Stimulated activated CD4-positive, alpha-beta T cell treated with anti-CD3 and anti-CD28 coated beads, Interleukin-15, amount 100 ng/mL, for 48 hours (primary cell): ENCODE results near the gene PYGO2.
A peak's percentile ranks its signal among the peaks of the same experiment; 100 is the strongest.
"Not testable (repeated sequence)": the region's sequence is repeated elsewhere in the genome, so short reads cannot be mapped to it uniquely, and the experiment has no call there.

Source experiments
- DNase-seq, 2 donors: peaks; one replicate each; pipeline ENCODE4 v3.0.0-alpha.2; 2020; ENCODE audit warnings: low read depth in 2 of 2

PYGO2 gene

GRCh38 chr1:154999571-155000410 lies 38.2 kb upstream of the PYGO2 start:
- DNase-seq: peak in 1 of 2 donors; percentile 58

GRCh38 chr1:154998818-154999570 lies 37.4 kb upstream of the PYGO2 start:
- DNase-seq: peak in 1 of 2 donors; percentile 67

DNA sequence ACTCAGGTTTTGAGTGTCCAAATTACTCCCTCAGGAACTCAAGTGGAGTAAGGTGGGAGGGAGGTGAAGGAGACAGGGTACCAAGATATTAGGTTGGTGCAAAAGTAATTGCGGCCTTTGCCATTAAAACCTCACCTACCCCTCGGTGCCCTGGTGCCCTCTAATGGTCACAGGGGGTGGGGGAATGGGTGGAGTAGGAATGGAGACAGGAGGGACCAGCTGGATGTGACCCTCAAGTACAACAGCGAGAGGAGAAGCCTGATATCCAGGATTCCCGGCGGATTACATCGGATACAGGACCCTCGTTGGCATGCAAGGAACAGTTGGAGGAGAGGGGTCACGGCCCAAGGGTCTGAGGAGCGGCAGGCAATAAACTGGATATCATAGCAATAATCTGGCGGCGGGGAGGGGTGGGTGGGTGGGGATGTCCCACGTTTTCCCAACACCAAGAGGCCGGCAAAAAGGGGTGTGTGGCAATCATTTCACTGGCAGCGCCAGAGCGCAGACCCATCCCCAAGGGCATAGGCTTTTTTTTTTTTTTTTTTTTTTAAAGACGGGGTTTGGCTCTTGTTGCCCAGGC lies 36.7 kb upstream of the PYGO2 start:
- no peak for DNase-seq

GRCh38 chr1:154996966-154997701 lies 35.6 kb upstream of the PYGO2 start:
- DNase-seq: no peak

GRCh38 chr1:154995301-154995983 lies 33.9 kb upstream of the PYGO2 start:
- DNase-seq: not testable (repeated sequence)

- no peak for DNase-seq
Observed at GRCh38 chr1:154994591-154994990, 33.0 kb upstream of the PYGO2 start.

GRCh38 chr1:154994269-154994587 lies 32.6 kb upstream of the PYGO2 start:
- DNase-seq: no peak

DNA sequence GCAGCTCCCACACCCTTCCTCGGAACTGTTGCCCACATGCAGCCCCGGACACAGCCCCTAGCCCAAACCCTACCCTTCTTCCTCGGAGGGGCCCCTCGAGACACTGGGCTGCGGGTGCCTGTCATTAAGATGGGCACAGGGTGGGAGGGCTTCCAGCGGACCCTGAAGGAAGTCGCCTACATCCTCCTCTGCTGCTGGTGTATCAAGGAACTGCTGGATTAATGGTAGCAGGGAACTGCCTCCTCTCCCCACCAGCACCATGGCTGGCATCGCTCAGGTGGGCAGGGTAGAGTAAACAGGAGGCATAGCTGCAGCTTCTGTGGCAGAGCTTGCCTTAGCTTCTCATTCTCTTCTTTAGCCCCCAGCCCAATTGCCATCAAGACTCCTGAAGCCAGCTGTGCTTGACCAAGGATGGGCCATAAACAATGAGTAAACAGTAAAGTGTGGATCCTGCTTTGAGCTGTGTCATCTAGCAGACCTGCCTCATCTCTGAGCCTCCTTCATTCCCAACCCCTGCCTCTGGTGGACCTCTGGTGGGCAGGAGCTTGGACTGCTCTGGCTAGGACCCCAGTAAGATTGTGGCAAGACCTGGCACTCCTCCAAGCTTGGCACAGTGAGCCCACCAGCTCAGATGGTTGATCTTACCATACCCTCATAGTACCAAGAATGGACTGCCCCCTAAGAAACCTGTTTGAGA lies 32.1 kb upstream of the PYGO2 start, which contains the start of gene LENEP:
Gene LENEP, plus strand, starts transcription at position 15 of the 697 bp plus-strand sequence. Its CDS starts 22 bp downstream, at position 37.
- DNase-seq: no peak

DNA sequence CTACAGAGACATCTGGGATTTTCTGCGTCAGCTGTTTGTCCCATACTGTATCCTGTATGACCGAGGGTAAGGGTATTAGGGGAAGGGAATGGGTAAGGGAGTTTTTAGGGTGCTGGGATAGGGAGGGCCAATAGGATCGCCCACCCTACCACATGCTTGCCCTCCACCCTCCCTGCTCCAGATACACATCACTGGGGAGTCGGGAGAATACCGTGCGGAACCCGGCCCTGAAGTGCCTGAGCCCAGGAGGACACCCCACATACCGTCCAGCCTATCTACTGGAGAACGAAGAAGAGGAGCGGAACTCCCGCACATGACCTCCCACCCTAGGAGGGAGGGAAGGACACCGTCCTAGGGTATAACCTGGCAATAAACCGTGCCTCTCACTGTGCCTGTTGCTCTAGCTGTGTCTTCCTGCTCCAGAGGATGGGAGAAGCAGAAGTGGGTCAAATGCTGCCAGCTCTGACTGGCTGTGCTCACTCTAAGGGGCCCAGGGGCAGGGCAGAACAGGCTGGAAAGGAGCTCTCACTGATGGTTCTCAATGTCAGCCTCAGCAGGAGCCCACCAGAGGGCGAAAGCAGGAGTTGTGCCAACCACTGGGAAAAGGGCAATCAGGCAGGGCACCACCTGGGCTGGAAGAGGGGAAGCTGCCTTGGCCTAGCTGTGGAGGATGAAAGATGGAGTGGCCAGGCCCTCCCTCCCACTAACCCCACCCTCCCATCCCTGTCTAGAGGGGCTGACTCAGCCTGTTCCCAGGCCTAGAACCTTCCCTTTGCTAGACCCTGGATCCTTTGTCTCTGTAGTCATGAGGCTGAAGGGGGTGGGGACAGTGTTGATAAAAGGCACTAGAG lies 31.4 kb upstream of the PYGO2 start:
- DNase-seq: no peak

GRCh38 chr1:154990276-154990675 lies 28.7 kb upstream of the PYGO2 start:
- no peak for DNase-seq

GRCh38 chr1:154989195-154989860 lies 27.7 kb upstream of the PYGO2 start:
- no peak for DNase-seq

GRCh38 chr1:154988058-154988954 lies 26.7 kb upstream of the PYGO2 start:
- DNase-seq: no peak

GRCh38 chr1:154987326-154987725 lies 25.7 kb upstream of the PYGO2 start:
- no peak for DNase-seq

DNA sequence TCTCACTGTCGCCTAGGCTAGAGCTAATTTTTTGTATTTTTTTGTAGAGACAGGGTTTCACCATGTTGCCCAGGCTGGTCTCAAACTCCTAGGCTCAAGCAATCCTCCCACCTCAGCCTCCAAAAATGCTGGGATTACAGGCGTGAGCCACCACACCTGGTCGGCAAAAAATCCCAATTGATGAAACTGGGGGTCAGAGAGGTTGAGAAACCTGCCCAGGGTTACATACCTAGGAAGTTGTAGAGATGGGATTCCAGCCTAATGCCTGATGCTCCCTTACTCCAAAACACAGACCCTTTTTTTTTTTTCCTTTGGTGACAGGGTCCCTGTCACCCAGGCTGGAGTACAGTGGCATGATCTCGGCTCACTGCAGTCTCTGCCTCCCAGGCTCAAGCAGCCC lies 25.2 kb upstream of the PYGO2 start:
- DNase-seq: not testable (repeated sequence)

GRCh38 chr1:154983776-154984466 lies 22.3 kb upstream of the PYGO2 start:
- no peak for DNase-seq

GRCh38 chr1:154982897-154983648 lies 21.5 kb upstream of the PYGO2 start, which contains the start of gene FLAD1:
Gene FLAD1, plus strand, starts transcription at chr1:154983344. Its CDS starts 351 bp downstream, at chr1:154983695.
- peak; percentile 95 to 97 for DNase-seq

GRCh38 chr1:154982341-154982740 lies 20.8 kb upstream of the PYGO2 start:
- no peak for DNase-seq
